Stimulated activated naive CD8-positive, alpha-beta T cell treated with anti-CD3 and anti-CD28 coated beads, Interleukin-15, amount 100 ng/mL, for 72 hours (primary cell): ENCODE measurements around the gene ZNF71.
A peak's percentile ranks its signal among the peaks of the same experiment; 100 is the strongest.
"Not testable (repeated sequence)": the region's sequence is repeated elsewhere in the genome, so short reads cannot be mapped to it uniquely, and the experiment has no call there.

Experiments used
- ATAC-seq: fragments of 150-1000 bp; cut with Tn5 transposase; 2 replicates; pipeline ENCODE4 v1.10.0; 2021; ENCODE audit warnings: mild to moderate bottlenecking, moderate library complexity
- DNase-seq, 2 donors: peaks; one replicate each; pipeline ENCODE4 v3.0.0; 2021 to 2022
- H3K27ac Mint-ChIP-seq, 2 donors: one replicate each; pipeline ENCODE4 v1.8.0; 2022; ENCODE audit warnings: mild to moderate bottlenecking in 2 of 2, mixed read lengths in 2 of 2, moderate library complexity in 2 of 2
- H3K27me3 Mint-ChIP-seq: one replicate; pipeline ENCODE4 v1.8.0; 2022; ENCODE audit warnings: mixed read lengths
- H3K4me1 Mint-ChIP-seq: one replicate; pipeline ENCODE4 v1.8.0; 2022; ENCODE audit warnings: mild to moderate bottlenecking, mixed read lengths
- H3K4me3 Mint-ChIP-seq, 2 donors: one replicate each; pipeline ENCODE4 v1.8.0; 2022; ENCODE audit warnings: mild to moderate bottlenecking in 2 of 2, mixed read lengths in 2 of 2, moderate library complexity in 1 of 2
- H3K9me3 Mint-ChIP-seq, 2 donors: one replicate each; pipeline ENCODE4 v1.8.0; 2022; ENCODE audit warnings: mixed read lengths in 2 of 2

The ZNF71 gene

DNA sequence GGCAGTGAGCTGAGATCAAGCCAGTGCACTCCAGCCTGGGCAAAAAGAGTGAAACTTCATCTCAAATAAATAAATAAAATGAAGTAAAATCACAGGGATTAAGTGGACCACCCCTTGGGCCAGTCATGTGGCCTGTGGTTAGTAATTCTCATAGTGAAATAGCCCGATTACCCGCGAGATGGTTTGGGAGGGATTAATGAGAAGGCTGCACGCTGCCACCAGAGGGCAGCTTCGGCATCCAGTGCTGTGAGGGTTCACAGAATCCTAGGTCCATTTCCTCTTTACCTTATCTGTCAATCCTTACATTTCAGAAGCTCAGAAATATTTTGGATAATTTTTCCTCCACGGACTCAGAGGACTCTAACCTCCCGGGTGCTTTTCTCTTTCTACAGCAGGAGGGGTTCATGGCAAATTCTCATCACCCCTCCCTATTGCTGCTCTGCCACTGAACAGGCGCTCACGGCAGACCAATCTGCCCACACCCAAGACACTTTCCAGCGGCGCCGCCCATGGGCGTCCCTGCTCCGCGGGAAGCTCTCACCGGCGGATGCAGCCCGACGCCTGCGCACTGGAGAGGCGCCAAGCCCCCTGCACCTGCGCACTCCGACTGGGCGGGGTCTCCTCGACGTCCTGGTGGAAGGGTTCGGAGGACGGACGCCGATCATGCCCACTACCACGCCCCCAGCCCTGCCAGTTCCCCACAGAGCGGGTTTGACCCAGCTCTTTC lies 65.4 kb downstream of the ZNF71 start:
- H3K4me3 Mint-ChIP-seq: no peak overlapping the region
- DNase-seq: no peak
- peaks cover 17 to 57% of the 10 kb centered on the region in 2 donors for H3K9me3 Mint-ChIP-seq
- no peak overlapping the region for H3K27ac Mint-ChIP-seq
- no peaks in the 10 kb centered on the region for H3K27me3 Mint-ChIP-seq
- ATAC-seq: no peak
- H3K4me1 Mint-ChIP-seq: no peaks in the 10 kb centered on the region

GRCh38 chr19:56661248-56661647 lies 66.1 kb downstream of the ZNF71 start:
- H3K27ac Mint-ChIP-seq: no peak overlapping the region
- no peak overlapping the region for H3K4me3 Mint-ChIP-seq
- H3K9me3 Mint-ChIP-seq: peaks cover 15 to 57% of the 10 kb centered on the region in 2 donors
- DNase-seq (no peak), ATAC-seq (no peak)
- no peaks in the 10 kb centered on the region for H3K4me1 Mint-ChIP-seq
- no peaks in the 10 kb centered on the region for H3K27me3 Mint-ChIP-seq

DNA sequence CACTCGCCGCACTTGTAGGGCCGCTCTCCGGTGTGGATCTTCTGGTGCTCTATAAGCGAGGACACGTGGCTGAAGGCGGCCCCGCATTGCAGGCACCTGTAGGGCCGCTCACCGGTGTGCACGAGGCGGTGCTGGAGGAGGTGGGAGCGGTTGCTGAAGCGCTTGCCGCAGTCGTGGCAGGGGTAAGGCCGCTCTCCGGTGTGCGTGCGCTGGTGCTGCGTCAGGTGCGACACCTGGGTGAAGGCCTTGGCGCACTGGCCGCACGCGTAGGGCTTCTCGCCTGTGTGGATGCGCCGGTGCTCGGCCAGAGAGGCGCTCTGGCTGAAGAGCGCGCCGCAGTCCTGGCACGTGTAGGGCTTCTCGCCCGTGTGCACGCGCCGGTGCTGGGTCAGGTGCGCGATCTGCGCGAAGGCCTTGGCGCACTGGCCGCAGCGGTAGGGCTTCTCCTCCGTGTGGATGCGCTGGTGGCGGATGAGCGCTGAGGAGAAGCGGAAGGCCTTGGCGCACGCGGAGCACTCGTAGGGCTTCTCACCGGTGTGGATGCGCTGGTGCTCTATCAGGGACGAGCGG lies 68.9 kb downstream of the ZNF71 start:
- ATAC-seq (no peak), DNase-seq (no peak)
- Mint-ChIP-seq H3K4me1 (no peaks in the 10 kb centered on the region), H3K9me3 (peaks cover 12 to 69% of the 10 kb centered on the region in 2 donors), H3K27ac (no peak overlapping the region), H3K4me3 (no peak overlapping the region), H3K27me3 (no peaks in the 10 kb centered on the region)

GRCh38 chr19:56664511-56664910 lies 69.4 kb downstream of the ZNF71 start:
- Mint-ChIP-seq H3K4me1 (no peaks in the 10 kb centered on the region), H3K4me3 (no peak overlapping the region), H3K27ac (no peak overlapping the region), H3K27me3 (no peaks in the 10 kb centered on the region), H3K9me3 (peaks cover 9 to 67% of the 10 kb centered on the region in 2 donors)
- ATAC-seq (no peak), DNase-seq (no peak)

- H3K9me3 Mint-ChIP-seq: peaks cover 9 to 55% of the 10 kb centered on the region in 2 donors
- peaks cover 16% of the 10 kb centered on the region for H3K4me1 Mint-ChIP-seq
- no peak overlapping the region for H3K4me3 Mint-ChIP-seq
- DNase-seq: no peak
- no peak for ATAC-seq
- no peak overlapping the region for H3K27ac Mint-ChIP-seq
- no peaks in the 10 kb centered on the region for H3K27me3 Mint-ChIP-seq
Observed at GRCh38 chr19:56667311-56667870, 72.3 kb downstream of the ZNF71 start.

- Mint-ChIP-seq H3K4me1 (peaks cover 16% of the 10 kb centered on the region), H3K27me3 (no peaks in the 10 kb centered on the region), H3K4me3 (no peak overlapping the region), H3K9me3 (peaks cover 9 to 48% of the 10 kb centered on the region in 2 donors), H3K27ac (peak overlapping the region in 1 of 2 donors; percentile 14)
- no peak for ATAC-seq
- DNase-seq: no peak
Observed at GRCh38 chr19:56668676-56669075, 73.6 kb downstream of the ZNF71 start.

DNA sequence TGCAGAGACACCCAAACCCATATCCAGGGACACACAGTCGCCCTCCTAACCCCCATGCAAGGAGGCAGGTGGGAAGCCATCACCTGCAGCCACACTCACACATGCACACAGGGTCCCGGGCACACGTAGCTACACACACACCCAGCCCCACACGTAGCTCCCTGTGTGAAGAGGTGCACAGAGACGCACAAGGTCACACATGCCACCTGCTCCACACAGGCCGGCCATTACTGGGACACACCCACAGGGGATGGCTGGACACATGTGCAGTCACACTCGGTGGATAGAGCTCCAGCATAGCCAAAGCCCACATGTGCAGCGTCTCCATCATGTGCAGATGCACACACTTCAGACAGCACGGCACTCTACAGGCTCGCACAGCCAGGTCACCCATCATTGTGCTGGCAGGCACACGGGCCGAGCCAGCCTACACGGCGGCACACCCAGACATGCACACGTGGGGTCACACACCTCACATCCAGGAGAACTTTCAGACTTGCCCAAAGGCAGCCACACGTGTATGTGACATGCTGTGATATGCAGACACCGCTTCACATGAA lies 75.4 kb downstream of the ZNF71 start:
- no peak for DNase-seq
- Mint-ChIP-seq H3K4me1 (peaks cover 16% of the 10 kb centered on the region), H3K4me3 (peak overlapping the region; percentile 93 to 97), H3K27ac (no peak overlapping the region), H3K9me3 (peaks cover 9 to 36% of the 10 kb centered on the region in 2 donors), H3K27me3 (no peaks in the 10 kb centered on the region)
- no peak for ATAC-seq

DNA sequence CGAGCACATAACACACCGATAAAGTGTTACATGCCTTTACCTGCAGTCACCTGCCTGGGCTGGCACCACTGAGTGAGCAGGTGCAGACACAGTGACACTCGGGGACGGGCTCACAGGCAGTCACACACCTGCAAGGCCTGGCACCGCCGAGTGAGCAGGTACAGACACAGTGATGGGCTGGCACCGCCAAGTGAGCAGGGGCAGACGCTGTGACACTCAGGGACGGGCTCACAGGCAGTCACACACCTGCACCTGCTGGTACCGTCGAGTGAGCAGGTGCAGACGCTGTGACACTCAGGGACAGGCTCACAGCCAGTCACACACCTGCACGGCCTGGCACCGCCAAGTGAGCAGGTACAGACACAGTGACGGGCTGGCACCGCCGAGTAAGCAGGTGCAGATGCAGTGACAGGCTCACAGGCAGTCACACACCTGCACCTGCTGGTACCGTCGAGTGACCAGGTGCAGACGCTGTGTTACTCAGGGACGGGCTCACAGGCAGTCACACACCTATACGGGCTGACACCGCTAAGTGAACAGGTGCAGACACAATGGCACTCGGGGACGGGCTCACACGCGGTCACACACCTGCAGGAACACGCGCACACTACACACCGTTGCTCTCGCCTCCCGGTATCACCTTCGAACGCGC lies 76.0 kb downstream of the ZNF71 start:
- Mint-ChIP-seq H3K4me3 (peak overlapping the region; percentile 93 to 97), H3K27me3 (no peaks in the 10 kb centered on the region), H3K27ac (peak overlapping the region; percentile 86 to 92), H3K9me3 (peaks cover 9 to 36% of the 10 kb centered on the region in 2 donors), H3K4me1 (peaks cover 16% of the 10 kb centered on the region)
- no peak for DNase-seq
- ATAC-seq: peak; percentile 61

DNA sequence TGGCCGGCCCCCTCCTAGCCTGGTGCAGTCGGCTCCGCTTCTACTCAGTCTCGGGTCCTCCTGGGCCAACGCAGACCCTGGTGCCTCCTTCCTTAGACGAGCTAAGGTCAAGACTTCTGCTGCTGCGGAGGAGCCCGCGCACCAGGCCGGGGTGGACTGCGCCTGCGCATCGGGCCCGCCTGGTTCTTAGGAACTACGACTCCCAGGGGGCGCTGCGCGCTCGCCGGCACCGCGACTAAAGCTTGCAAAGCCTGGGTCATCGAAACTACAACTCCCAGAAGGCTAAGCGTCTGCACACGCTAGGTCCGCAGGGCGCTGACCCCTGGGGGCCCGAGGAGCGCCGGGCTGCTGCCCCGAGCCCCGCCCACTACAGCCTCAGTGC lies 76.5 kb downstream of the ZNF71 start, which contains the start of gene ZNF835:
Gene ZNF835 (minus strand): TSS at position 145 of the 382 bp plus-strand sequence. CDS start 6,559 bp downstream, outside the sequence.
- Mint-ChIP-seq H3K27me3 (no peaks in the 10 kb centered on the region), H3K9me3 (peaks cover 9 to 40% of the 10 kb centered on the region in 2 donors), H3K27ac (peak within 1 kb of the TSS; percentile 86 to 92), H3K4me1 (peaks cover 16% of the 10 kb centered on the region), H3K4me3 (peak within 1 kb of the TSS; percentile 93 to 97)
- peak; percentile 85 to 87 for DNase-seq
- ATAC-seq: peak; percentile 92

GRCh38 chr19:56672610-56673009 lies 77.5 kb downstream of the ZNF71 start:
- DNase-seq, H3K27ac Mint-ChIP-seq, ATAC-seq, H3K4me3 Mint-ChIP-seq, H3K27me3 Mint-ChIP-seq: not testable (repeated sequence)
- Mint-ChIP-seq H3K4me1 (peaks cover 16% of the 10 kb centered on the region), H3K9me3 (peaks cover 9 to 38% of the 10 kb centered on the region in 2 donors)
